Panc1 (cell line): ENCODE data around the gene CMIP. TPM values are rescaled to one million over a fixed set of nuclear protein-coding genes. Genes with fewer than 3 reads are reported as not detected.

Experiments
- ATAC-seq: fragments of 200-7000 bp; cut with Tn5 transposase; 2 replicates; pipeline ENCODE4 v1.9.1; 2020; ENCODE audit warnings: mild to moderate bottlenecking, moderate library complexity
- BruUV-seq: library from RNA; stranded (reverse); fragments of 400-500 nt; replicated peaks from 2 replicates; lab custom pipeline; 2021; lab: Mats Ljungman, UMichigan
- CTCF ChIA-PET: fragments of 300-600 bp; sonication (Branson Sonifier 250); formaldehyde crosslinking; loops from one replicate; lab custom pipeline; 2022; ENCODE audit warnings: antibody characterized with exemption; lab: Charles Lee
- POLR2A ChIA-PET: fragments of 300-600 bp; sonication (Branson Sonifier 250); formaldehyde crosslinking; loops from one replicate; lab custom pipeline; 2022; ENCODE audit warnings: antibody characterized with exemption; lab: Charles Lee
- DNase-seq: peaks from one replicate; pipeline ENCODE4 v3.0.0-alpha.2; 2010; ENCODE audit warnings: low read depth, low spot score
- H3K27ac ChIP-seq: 2 replicates; pipeline ENCODE4 v1.5.1; 2011; ENCODE audit warnings: mild to moderate bottlenecking, low read length, inconsistent platforms
- H3K27me3 ChIP-seq: fragments of 200-500 bp; sonication (Bioruptor generic); 2 replicates; pipeline ENCODE4 v1.6.0; 2014; ENCODE audit warnings: low read length, inconsistent platforms; ENCODE audit not compliant: control insufficient read depth, insufficient read depth
- H3K36me3 ChIP-seq: fragments of 200-500 bp; sonication (Bioruptor generic); 2 replicates; pipeline ENCODE4 v1.5.1; 2014; ENCODE audit warnings: inconsistent platforms, mild to moderate bottlenecking, low read length, moderate library complexity; ENCODE audit not compliant: control insufficient read depth, insufficient read depth
- H3K4me1 ChIP-seq: 2 replicates; pipeline ENCODE4 v1.5.1; 2011; ENCODE audit warnings: inconsistent platforms, mild to moderate bottlenecking, low read length, moderate library complexity; ENCODE audit not compliant: control insufficient read depth, insufficient read depth
- H3K4me3 ChIP-seq, 2 experiments: 2 replicates each; pipeline ENCODE4 v1.5.1; 2011 to 2012; ENCODE audit warnings: low read depth in 2 of 2, low read length in 2 of 2, mild to moderate bottlenecking in 2 of 2, inconsistent platforms in 1 of 2, moderate library complexity in 1 of 2
- H3K9me3 ChIP-seq: fragments of 200-500 bp; sonication (Bioruptor generic); 2 replicates; pipeline ENCODE4 v1.5.1; 2014; ENCODE audit warnings: low read depth, mild to moderate bottlenecking, inconsistent platforms, low read length, moderate library complexity; ENCODE audit not compliant: control insufficient read depth, insufficient read depth
- POLR2AphosphoS5 ChIP-seq: IDR thresholded peaks from 2 replicates; pipeline ENCODE4 v1.6.1; 2012; ENCODE audit warnings: mild to moderate bottlenecking, low read depth, low read length, moderate library complexity
- SIN3A ChIP-seq: IDR thresholded peaks from 2 replicates; pipeline ENCODE4 v1.6.1; 2012; ENCODE audit warnings: low read depth, mild to moderate bottlenecking, low read length, moderate library complexity, borderline replicate concordance; ENCODE audit not compliant: insufficient read depth
- TCF7L2 ChIP-seq: IDR thresholded peaks from 2 replicates; pipeline ENCODE4 v1.6.1; 2011; ENCODE audit warnings: mild to moderate bottlenecking, low read depth, low read length, inconsistent platforms
- in situ Hi-C: cut with HindIII; loops from 2 replicates; pipeline ENCODE4 v1.10.0; 2016; ENCODE audit warnings: low sequenced_read_pairs, low pct_unique_long_range_greater_than_20kb
- intact Hi-C: fragments of 100-400 bp; cut with micrococcal nuclease; formaldehyde crosslinking; loops from one replicate; pipeline ENCODE4 v1.10.0; 2022; ENCODE audit not compliant: unreplicated experiment
- total RNA-seq: library from RNA; stranded (reverse); gene quantifications from one replicate; pipeline ENCODE4 v1.2.1, GENCODE V29; 2021; ENCODE audit not compliant: unreplicated experiment
- TF ChIP-seq, protein P1 (sequence below): fragments of 450-650 bp; IDR thresholded peaks from 2 replicates; pipeline ENCODE4 v1.5.1; 2017; ENCODE audit warnings: mild to moderate bottlenecking
- TF ChIP-seq, protein P2 (sequence below), 2 experiments: IDR thresholded peaks; 2 replicates each; pipeline ENCODE4 v1.6.1; 2011 to 2012; ENCODE audit warnings: low read depth in 2 of 2, control low read depth in 1 of 2, low read length in 1 of 2, mild to moderate bottlenecking in 1 of 2, moderate library complexity in 1 of 2; ENCODE audit not compliant: insufficient read depth in 1 of 2

The CMIP gene
- total RNA-seq, 1 experiment from 2014 or later: 49.7 TPM

DNA sequence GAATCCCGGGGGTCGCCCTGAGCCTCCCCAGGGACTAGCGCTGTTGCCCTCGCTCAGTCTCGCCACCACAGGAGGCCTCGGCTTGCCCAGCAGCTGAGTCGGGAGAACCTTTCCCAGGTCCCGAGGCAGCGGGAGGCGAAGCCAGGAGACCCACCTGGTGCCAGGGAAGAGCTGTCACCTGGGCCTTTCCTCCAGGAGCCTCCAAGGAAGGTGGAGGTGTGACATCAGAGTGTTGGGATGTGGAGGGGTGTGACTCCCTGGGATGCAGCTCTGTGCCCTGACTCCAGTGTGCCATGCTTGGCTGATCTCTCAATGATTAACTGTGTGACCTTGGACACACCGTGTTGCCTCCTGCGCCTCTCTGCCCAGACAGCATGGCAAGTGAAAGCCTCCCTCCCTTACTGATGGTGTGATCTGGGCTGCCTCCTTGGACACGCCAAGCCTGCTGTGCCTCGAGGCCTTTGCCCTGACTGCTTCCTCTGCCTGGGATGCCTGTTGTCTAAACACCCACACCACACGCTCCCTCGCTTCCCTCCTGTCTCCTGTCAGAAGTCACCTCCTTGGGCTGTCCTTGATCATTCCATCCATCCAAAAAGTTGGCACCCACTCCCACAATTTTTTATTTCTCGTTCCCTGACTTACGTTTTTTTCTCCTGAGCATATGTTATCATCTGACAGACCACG, 88.0 kb downstream of the CMIP start:
- H3K4me3 ChIP-seq: no peak overlapping the region
- DNase-seq (no peak), ATAC-seq (peak; percentile 33; the same call in 1 of the 2 replicates)
- in situ Hi-C loops: no loop called here
- H3K4me1 ChIP-seq: peaks cover 46% of the 10 kb centered on the region
- ChIA-PET CTCF (no interaction called here), POLR2A (no interaction called here)
- TF ChIP-seq, protein P1, sequence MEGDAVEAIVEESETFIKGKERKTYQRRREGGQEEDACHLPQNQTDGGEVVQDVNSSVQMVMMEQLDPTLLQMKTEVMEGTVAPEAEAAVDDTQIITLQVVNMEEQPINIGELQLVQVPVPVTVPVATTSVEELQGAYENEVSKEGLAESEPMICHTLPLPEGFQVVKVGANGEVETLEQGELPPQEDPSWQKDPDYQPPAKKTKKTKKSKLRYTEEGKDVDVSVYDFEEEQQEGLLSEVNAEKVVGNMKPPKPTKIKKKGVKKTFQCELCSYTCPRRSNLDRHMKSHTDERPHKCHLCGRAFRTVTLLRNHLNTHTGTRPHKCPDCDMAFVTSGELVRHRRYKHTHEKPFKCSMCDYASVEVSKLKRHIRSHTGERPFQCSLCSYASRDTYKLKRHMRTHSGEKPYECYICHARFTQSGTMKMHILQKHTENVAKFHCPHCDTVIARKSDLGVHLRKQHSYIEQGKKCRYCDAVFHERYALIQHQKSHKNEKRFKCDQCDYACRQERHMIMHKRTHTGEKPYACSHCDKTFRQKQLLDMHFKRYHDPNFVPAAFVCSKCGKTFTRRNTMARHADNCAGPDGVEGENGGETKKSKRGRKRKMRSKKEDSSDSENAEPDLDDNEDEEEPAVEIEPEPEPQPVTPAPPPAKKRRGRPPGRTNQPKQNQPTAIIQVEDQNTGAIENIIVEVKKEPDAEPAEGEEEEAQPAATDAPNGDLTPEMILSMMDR: no peak
- TF ChIP-seq, protein P2, sequence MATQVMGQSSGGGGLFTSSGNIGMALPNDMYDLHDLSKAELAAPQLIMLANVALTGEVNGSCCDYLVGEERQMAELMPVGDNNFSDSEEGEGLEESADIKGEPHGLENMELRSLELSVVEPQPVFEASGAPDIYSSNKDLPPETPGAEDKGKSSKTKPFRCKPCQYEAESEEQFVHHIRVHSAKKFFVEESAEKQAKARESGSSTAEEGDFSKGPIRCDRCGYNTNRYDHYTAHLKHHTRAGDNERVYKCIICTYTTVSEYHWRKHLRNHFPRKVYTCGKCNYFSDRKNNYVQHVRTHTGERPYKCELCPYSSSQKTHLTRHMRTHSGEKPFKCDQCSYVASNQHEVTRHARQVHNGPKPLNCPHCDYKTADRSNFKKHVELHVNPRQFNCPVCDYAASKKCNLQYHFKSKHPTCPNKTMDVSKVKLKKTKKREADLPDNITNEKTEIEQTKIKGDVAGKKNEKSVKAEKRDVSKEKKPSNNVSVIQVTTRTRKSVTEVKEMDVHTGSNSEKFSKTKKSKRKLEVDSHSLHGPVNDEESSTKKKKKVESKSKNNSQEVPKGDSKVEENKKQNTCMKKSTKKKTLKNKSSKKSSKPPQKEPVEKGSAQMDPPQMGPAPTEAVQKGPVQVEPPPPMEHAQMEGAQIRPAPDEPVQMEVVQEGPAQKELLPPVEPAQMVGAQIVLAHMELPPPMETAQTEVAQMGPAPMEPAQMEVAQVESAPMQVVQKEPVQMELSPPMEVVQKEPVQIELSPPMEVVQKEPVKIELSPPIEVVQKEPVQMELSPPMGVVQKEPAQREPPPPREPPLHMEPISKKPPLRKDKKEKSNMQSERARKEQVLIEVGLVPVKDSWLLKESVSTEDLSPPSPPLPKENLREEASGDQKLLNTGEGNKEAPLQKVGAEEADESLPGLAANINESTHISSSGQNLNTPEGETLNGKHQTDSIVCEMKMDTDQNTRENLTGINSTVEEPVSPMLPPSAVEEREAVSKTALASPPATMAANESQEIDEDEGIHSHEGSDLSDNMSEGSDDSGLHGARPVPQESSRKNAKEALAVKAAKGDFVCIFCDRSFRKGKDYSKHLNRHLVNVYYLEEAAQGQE (IDR thresholded peaks at IDR 0.05; ENCODE audit: insufficient read depth in 1 of 2, low read depth in 2 of 2, low read length in 1 of 2): no peak
- TF ChIP-seq SIN3A: no peak
- TF ChIP-seq POLR2AphosphoS5: no peak
- TF ChIP-seq TCF7L2: no peak
- BruUV-seq: no TSS peak
- peak overlapping the region; percentile 31; the same call in 1 of the 2 replicates for H3K27ac ChIP-seq
- intact Hi-C loops: no loop called here
- H3K9me3 ChIP-seq: no peaks in the 10 kb centered on the region
- H3K36me3 ChIP-seq: no peaks in the 10 kb centered on the region; the same call in 1 of the 2 replicates
- no peaks in the 10 kb centered on the region for H3K27me3 ChIP-seq

DNA sequence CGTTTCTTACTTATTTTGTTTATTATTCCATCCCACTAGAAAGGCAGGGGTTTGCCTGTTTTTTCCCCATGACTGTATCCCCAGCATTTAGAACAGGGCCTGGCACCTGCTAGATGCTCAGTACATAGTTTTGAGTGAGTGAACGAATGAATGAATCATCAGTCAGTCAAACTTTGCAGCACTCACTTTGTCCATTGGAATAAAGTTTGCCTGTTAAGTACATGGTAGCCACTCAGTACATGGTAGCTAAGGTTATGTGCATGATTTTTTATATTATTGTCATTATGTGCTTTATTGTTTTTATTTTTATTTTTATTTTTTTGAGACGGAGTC, 88.5 kb downstream of the CMIP start:
- in situ Hi-C loops (no loop called here), intact Hi-C loops (no loop called here)
- H3K27ac ChIP-seq: peak overlapping the region; percentile 31; the same call in 1 of the 2 replicates
- DNase-seq (no peak), ATAC-seq (no peak)
- no peak overlapping the region for H3K4me3 ChIP-seq
- CTCF ChIA-PET: no interaction called here
- POLR2A ChIA-PET: no interaction called here
- no TSS peak for BruUV-seq
- H3K9me3 ChIP-seq: no peaks in the 10 kb centered on the region
- H3K4me1 ChIP-seq: peaks cover 49% of the 10 kb centered on the region
- H3K27me3 ChIP-seq: no peaks in the 10 kb centered on the region
- no peak for TF ChIP-seq TCF7L2
- no peak for TF ChIP-seq POLR2AphosphoS5
- TF ChIP-seq, protein P2 (IDR thresholded peaks at IDR 0.05; ENCODE audit: insufficient read depth in 1 of 2, low read depth in 2 of 2, low read length in 1 of 2): no peak
- TF ChIP-seq, protein P1: no peak
- TF ChIP-seq SIN3A: no peak
- no peaks in the 10 kb centered on the region; the same call in 1 of the 2 replicates for H3K36me3 ChIP-seq
